ENCODE results near the gene OR2D3.

DNA sequence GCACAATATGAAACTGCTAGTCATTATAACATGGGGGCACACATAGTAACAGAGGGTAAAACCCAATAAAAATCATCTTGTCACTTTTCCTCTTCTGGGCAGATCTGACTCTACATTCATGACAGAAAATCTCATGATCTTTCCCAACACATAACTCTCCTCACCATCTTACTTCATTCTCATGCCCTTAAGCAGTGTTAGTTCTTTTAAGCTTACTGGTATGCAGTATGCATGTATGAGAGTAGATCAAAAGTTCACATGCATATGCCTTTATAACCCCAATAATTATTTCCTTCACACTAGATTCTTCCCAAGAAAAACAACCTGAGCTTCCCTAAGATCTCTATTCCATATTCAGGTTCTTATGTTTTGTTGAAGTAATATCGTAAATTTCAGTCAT lies 49.5 kb upstream of the OR2D3 start:
- TF ChIP-seq, protein P1, sequence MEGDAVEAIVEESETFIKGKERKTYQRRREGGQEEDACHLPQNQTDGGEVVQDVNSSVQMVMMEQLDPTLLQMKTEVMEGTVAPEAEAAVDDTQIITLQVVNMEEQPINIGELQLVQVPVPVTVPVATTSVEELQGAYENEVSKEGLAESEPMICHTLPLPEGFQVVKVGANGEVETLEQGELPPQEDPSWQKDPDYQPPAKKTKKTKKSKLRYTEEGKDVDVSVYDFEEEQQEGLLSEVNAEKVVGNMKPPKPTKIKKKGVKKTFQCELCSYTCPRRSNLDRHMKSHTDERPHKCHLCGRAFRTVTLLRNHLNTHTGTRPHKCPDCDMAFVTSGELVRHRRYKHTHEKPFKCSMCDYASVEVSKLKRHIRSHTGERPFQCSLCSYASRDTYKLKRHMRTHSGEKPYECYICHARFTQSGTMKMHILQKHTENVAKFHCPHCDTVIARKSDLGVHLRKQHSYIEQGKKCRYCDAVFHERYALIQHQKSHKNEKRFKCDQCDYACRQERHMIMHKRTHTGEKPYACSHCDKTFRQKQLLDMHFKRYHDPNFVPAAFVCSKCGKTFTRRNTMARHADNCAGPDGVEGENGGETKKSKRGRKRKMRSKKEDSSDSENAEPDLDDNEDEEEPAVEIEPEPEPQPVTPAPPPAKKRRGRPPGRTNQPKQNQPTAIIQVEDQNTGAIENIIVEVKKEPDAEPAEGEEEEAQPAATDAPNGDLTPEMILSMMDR (IDR thresholded peaks at IDR 0.05): no peak
- no peak for TF ChIP-seq POLR2AphosphoS5 (IDR thresholded peaks at IDR 0.05)

Data from prostate gland (tissue), 2 donors.